IPS-18c (cell line): ENCODE measurements around the gene GRM5.

Source experiments
- H3K4me3 ChIP-seq: 2 replicates; pipeline ENCODE4 v1.7.0; 2013; ENCODE audit warnings: low read depth, mild to moderate bottlenecking, low read length, moderate library complexity; ENCODE audit not compliant: insufficient read depth
- H3K9me3 ChIP-seq: one replicate; pipeline ENCODE4 v1.6.1; 2013; ENCODE audit warnings: mild to moderate bottlenecking, low read length, moderate library complexity; ENCODE audit not compliant: control insufficient read depth, insufficient read depth

GRM5 gene

GRCh38 chr11:88810420-88811097 lies 255.2 kb downstream of the GRM5 start:
- H3K9me3 ChIP-seq = no peaks in the 10 kb centered on the region
- H3K4me3 ChIP-seq = no peak overlapping the region

- Histone ChIP-seq H3K9me3 (no peaks in the 10 kb centered on the region), H3K4me3 (no peak overlapping the region)
Observed at GRCh38 chr11:88809126-88809525, 256.7 kb downstream of the GRM5 start.

GRCh38 chr11:88807349-88807748 lies 258.4 kb downstream of the GRM5 start:
- Histone ChIP-seq H3K9me3 (no peaks in the 10 kb centered on the region), H3K4me3 (no peak overlapping the region)

- Histone ChIP-seq H3K9me3 (no peaks in the 10 kb centered on the region), H3K4me3 (no peak overlapping the region)
Observed at GRCh38 chr11:88806410-88806809, 259.4 kb downstream of the GRM5 start.

- Histone ChIP-seq H3K4me3 (no peak overlapping the region), H3K9me3 (no peaks in the 10 kb centered on the region)
Observed at GRCh38 chr11:88801484-88802123, 264.2 kb downstream of the GRM5 start.

- no peak overlapping the region for H3K4me3 ChIP-seq
- no peaks in the 10 kb centered on the region for H3K9me3 ChIP-seq
Observed at GRCh38 chr11:88799771-88800500, 265.8 kb downstream of the GRM5 start.

- no peaks in the 10 kb centered on the region for H3K9me3 ChIP-seq
- no peak overlapping the region for H3K4me3 ChIP-seq
Observed at GRCh38 chr11:88790182-88790581, 275.6 kb downstream of the GRM5 start.

- Histone ChIP-seq H3K4me3 (no peak overlapping the region), H3K9me3 (no peaks in the 10 kb centered on the region)
Observed at GRCh38 chr11:88779577-88779976, 286.2 kb downstream of the GRM5 start.

GRCh38 chr11:88770475-88771079 lies 295.2 kb downstream of the GRM5 start:
- Histone ChIP-seq H3K9me3 (peaks cover 2% of the 10 kb centered on the region), H3K4me3 (no peak overlapping the region)

- no peaks in the 10 kb centered on the region for H3K9me3 ChIP-seq
- H3K4me3 ChIP-seq = no peak overlapping the region
Observed at GRCh38 chr11:88744140-88744539, 321.6 kb downstream of the GRM5 start.

GRCh38 chr11:88739524-88739923 lies 326.3 kb downstream of the GRM5 start:
- no peaks in the 10 kb centered on the region for H3K9me3 ChIP-seq

GRCh38 chr11:88709567-88709966 lies 356.2 kb downstream of the GRM5 start:
- Histone ChIP-seq H3K9me3 (no peaks in the 10 kb centered on the region), H3K4me3 (no peak overlapping the region)

More at GRCh38 chr11:88739524-88739923, 326.3 kb downstream of the GRM5 start:
- H3K4me3 ChIP-seq = no peak overlapping the region

GRCh38 chr11:88704485-88704884 lies 361.3 kb downstream of the GRM5 start:
- H3K4me3 ChIP-seq = no peak overlapping the region
- no peaks in the 10 kb centered on the region for H3K9me3 ChIP-seq

- H3K9me3 ChIP-seq = no peaks in the 10 kb centered on the region
- no peak overlapping the region for H3K4me3 ChIP-seq
Observed at GRCh38 chr11:88701816-88702215, 364.0 kb downstream of the GRM5 start.

- H3K9me3 ChIP-seq = no peaks in the 10 kb centered on the region
- H3K4me3 ChIP-seq = no peak overlapping the region
Observed at GRCh38 chr11:88697139-88697538, 368.6 kb downstream of the GRM5 start.

GRCh38 chr11:88695689-88696414 lies 369.9 kb downstream of the GRM5 start:
- Histone ChIP-seq H3K4me3 (no peak overlapping the region), H3K9me3 (no peaks in the 10 kb centered on the region)
